BJ (cell line): Measurements from ENCODE around the gene FAM47E. TPM values are rescaled to one million over a fixed set of nuclear protein-coding genes. Genes with fewer than 3 reads are reported as not detected.
"Not testable (repeated sequence)": the region's sequence is repeated elsewhere in the genome, so short reads cannot be mapped to it uniquely, and the experiment has no call there.

Source experiments
- CTCF ChIA-PET: fragments of 350-600 bp; formaldehyde crosslinking; extraction: SDS; loops from one replicate; lab custom pipeline; 2021; ENCODE audit warnings: antibody characterized with exemption, inconsistent platforms; lab: Yijun Ruan, JAX
- POLR2A ChIA-PET: fragments of 300-600 bp; sonication (Branson Sonifier 250); formaldehyde crosslinking; extraction: SDS; loops from one replicate; lab custom pipeline; 2021; ENCODE audit warnings: antibody characterized with exemption; lab: Charles Lee
- DNase-seq: peaks from one replicate; pipeline ENCODE4 v3.0.0-alpha.2; 2011; ENCODE audit warnings: low read depth
- H3K27me3 ChIP-seq: 2 replicates; pipeline ENCODE4 v1.6.0; 2011; ENCODE audit warnings: low read length; ENCODE audit not compliant: control insufficient read depth, insufficient read depth
- H3K36me3 ChIP-seq: 2 replicates; pipeline ENCODE4 v1.5.1; 2011; ENCODE audit warnings: low read length; ENCODE audit not compliant: control insufficient read depth, insufficient read depth
- H3K4me3 ChIP-seq: 2 replicates; pipeline ENCODE4 v1.5.1; 2011; ENCODE audit warnings: low read depth, mild to moderate bottlenecking, control low read depth, low read length
- polyA plus RNA-seq: library from polyadenylated mRNA; depleted of rRNA; stranded (reverse); fragments of >200 nt; gene quantifications from 2 replicates; pipeline ENCODE4 v1.2.3, GENCODE V29; 2011
- TF ChIP-seq, protein P1 (sequence below): IDR thresholded peaks from 2 replicates; pipeline ENCODE4 v1.5.1; 2011; ENCODE audit warnings: low read depth, mild to moderate bottlenecking, control low read depth, inconsistent platforms, low read length, moderate library complexity; ENCODE audit not compliant: insufficient read depth

The FAM47E gene
- polyA plus RNA-seq, 1 experiment, result 0.05 TPM

DNA sequence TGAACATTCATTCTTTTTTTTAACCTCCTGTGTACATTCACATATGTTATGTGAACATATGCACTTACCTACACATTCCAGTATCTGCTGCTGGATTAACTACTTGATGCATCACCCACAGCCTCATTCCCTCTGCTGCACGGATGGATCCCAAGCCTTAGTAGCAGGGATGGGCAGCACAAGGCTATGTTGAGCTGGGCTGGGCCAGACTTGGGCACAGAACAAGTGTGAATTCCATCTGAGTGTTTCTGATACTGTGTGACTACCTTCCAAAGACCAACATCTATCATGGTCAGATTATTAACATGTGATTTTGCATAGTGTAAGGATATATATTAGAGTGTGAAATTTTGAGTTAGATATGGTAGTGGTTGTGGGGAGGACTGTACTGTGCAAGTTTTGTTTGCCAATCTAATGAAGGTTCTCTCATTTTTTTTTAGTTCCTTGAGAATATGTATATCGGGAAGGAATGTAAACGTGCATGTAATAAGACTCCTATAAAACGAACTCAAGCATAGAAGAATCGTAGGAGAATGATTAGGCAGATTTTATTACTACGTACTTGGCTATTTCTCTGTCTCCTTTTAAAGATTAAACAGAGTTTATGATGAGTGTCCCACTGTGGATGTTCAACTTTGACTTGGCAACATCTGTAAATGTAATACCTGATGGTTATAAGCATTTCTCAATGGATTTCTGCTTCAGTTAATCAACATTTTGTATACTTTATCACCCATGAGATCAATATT lies 31.6 kb downstream of the FAM47E start:
- TF ChIP-seq, protein P1, sequence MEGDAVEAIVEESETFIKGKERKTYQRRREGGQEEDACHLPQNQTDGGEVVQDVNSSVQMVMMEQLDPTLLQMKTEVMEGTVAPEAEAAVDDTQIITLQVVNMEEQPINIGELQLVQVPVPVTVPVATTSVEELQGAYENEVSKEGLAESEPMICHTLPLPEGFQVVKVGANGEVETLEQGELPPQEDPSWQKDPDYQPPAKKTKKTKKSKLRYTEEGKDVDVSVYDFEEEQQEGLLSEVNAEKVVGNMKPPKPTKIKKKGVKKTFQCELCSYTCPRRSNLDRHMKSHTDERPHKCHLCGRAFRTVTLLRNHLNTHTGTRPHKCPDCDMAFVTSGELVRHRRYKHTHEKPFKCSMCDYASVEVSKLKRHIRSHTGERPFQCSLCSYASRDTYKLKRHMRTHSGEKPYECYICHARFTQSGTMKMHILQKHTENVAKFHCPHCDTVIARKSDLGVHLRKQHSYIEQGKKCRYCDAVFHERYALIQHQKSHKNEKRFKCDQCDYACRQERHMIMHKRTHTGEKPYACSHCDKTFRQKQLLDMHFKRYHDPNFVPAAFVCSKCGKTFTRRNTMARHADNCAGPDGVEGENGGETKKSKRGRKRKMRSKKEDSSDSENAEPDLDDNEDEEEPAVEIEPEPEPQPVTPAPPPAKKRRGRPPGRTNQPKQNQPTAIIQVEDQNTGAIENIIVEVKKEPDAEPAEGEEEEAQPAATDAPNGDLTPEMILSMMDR, result no peak
- DNase-seq, result no peak
- ChIA-PET POLR2A (no interaction called here), CTCF (no interaction called here)
- Histone ChIP-seq H3K36me3 (no peaks in the 10 kb centered on the region), H3K27me3 (no peaks in the 10 kb centered on the region; the same call in 1 of the 2 replicates), H3K4me3 (no peak overlapping the region)

DNA sequence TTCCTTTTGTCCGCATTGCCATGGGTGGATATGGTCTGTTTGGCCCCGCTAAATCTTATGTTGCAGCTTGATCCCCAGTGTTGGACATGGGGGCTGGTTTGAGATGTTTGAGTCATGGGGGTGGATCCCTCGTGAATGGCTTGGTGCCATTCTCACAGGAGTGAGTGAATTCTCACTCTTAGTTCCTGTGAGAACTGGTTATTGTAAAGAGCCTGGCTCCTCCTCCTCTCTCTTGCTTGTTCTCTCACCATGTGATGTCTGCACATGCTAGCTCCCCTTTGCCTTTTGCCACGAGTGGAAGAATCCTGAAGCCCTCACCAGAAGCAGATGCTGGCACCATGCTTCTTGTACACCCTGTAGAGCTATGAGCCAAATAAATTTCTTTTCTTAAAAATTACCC lies 32.4 kb downstream of the FAM47E start:
- Histone ChIP-seq H3K36me3 (no peaks in the 10 kb centered on the region), H3K27me3 (no peaks in the 10 kb centered on the region; the same call in 1 of the 2 replicates), H3K4me3 (no peak overlapping the region)
- TF ChIP-seq, protein P1, result no peak
- ChIA-PET CTCF (no interaction called here), POLR2A (no interaction called here)
- no peak for DNase-seq

DNA sequence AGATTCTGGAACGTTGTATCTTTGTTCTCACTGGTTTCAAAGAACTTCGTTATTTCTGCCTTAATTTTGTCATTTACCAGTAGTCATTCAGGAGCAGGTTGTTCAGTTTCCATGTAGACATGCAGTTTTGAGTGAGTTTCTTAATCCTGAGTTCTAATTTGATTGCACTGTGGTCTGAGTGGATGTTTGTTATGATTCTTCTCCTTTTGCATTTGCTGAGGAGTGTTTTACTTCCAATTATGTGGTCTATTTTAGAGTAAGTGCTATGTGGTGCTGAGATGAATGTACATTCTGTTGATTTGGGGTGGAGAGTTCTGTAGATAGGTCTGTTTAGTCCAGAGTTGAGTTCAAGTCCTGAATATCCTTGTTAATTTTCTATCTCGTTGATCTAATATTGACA lies 36.3 kb downstream of the FAM47E start:
- DNase-seq, H3K4me3 ChIP-seq, H3K27me3 ChIP-seq, H3K36me3 ChIP-seq, POLR2A ChIA-PET: not testable (repeated sequence)
- CTCF ChIA-PET, result interaction anchor here (1.5 kb wide), 1 partner anchor 9 kb away, joined by 3 read pairs; no protein-coding TSS in a partner anchor

DNA sequence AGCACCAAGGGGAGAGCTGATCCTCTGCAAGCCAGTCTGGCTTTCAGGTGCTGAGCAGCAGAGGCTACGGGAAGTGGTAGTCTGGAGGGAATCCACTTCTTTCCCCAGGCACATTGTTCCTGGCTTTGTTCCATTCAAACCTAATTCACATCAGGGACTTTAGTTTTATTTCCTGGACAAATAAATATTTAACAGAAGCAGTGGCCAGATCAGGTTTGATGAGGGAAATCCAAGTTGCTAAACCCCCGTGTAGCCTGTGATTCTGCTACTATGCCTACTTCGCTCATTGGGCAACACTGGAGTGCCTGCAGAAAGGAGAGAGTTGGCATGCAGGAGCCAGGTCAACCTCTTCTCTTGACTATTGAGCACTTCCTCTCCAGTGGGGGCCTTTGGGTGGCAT lies 41.2 kb downstream of the FAM47E start:
- TF ChIP-seq, protein P1, result no peak
- Histone ChIP-seq H3K4me3 (no peak overlapping the region), H3K36me3 (no peaks in the 10 kb centered on the region), H3K27me3 (peaks cover 6% of the 10 kb centered on the region; the same call in 1 of the 2 replicates)
- ChIA-PET CTCF (interaction anchor here (0.7 kb wide), 1 partner anchor 811 kb away, joined by 3 read pairs; no protein-coding TSS in a partner anchor), POLR2A (no interaction called here)
- no peak for DNase-seq

DNA sequence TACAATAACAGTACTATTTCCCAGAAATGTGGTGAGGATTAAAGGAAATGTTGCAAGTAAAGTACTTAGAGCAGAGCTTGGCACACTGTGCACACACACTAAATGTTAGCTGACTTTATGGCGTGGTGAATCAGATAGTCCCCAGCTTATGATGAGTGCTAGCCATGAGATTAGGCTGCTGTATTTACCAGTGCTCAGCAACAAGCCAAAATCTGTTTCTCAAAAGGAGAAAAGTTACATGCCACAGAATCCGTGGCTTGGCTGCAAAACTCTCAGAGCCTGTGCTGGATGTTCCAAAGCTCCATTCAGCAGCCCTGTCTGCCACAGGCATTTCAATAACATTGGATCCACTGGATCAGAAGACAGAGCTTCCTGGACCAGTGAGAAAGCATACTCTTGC lies 42.3 kb downstream of the FAM47E start:
- ChIA-PET POLR2A (no interaction called here), CTCF (no interaction called here)
- no peak for DNase-seq
- TF ChIP-seq, protein P1, result no peak
- Histone ChIP-seq H3K36me3 (no peaks in the 10 kb centered on the region), H3K4me3 (no peak overlapping the region), H3K27me3 (peaks cover 6% of the 10 kb centered on the region; the same call in 1 of the 2 replicates)
